T-cell (primary cell): ENCODE measurements around the gene INCENP. TPM values are rescaled to one million over a fixed set of nuclear protein-coding genes. Genes with fewer than 3 reads are reported as not detected.

Experiments used
- ATAC-seq, 4 experiments: fragments of 200-7000 bp in 3 of 4; fragments of 150-1000 bp in 1 of 4; cut with Tn5 transposase; replicated peaks in 1 of 4; 1 replicate in 3 of 4; 2 replicates in 1 of 4; pipeline ENCODE4 v1.10.0; 2021; ENCODE audit warnings: moderate library complexity in 3 of 4, mild to moderate bottlenecking in 2 of 4, moderate number of reproducible peaks in 1 of 4
- CTCF ChIA-PET, 2 donors: fragments of 300-600 bp; sonication (Branson Sonifier 250); formaldehyde crosslinking; loops; one replicate each; lab custom pipeline; 2022; ENCODE audit warnings: antibody characterized with exemption in 2 of 2; lab: Charles Lee
- POLR2A ChIA-PET, 2 donors: fragments of 300-600 bp; sonication (Branson Sonifier 250); formaldehyde crosslinking; loops; one replicate each; lab custom pipeline; 2022; ENCODE audit warnings: antibody characterized with exemption in 2 of 2; lab: Charles Lee
- DNase-seq, 35 experiments: peaks; one replicate each; pipeline versions ENCODE4 v3.0.0 to v3.0.0-alpha.2; 2013 to 2023
- H3K27ac ChIP-seq: one replicate; pipeline ENCODE4 v1.5.1; 2013; ENCODE audit warnings: low read length
- H3K27me3 ChIP-seq, 2 experiments: replicated peaks in 1 of 2; 1 replicate in 1 of 2; 2 replicates in 1 of 2; pipeline versions ENCODE4 v1.6.1 to v1.7.0; 2013; ENCODE audit warnings: low read length in 1 of 2, mixed read lengths in 1 of 2; ENCODE audit not compliant: control insufficient read depth in 2 of 2, insufficient read depth in 2 of 2; ENCODE audit errors: extremely low read depth in 1 of 2
- H3K36me3 ChIP-seq, 2 donors: 1 replicate in 1 of 2; 2 replicates in 1 of 2; pipeline versions ENCODE4 v1.6.1 to v1.7.0; 2013; ENCODE audit warnings: low read length in 1 of 2; ENCODE audit not compliant: control insufficient read depth in 2 of 2, insufficient read depth in 1 of 2; ENCODE audit errors: extremely low read depth in 1 of 2
- H3K4me1 ChIP-seq, 2 experiments: 1 replicate in 1 of 2; 2 replicates in 1 of 2; pipeline versions ENCODE4 v1.6.1 to v1.7.0; 2013; ENCODE audit warnings: low read length in 2 of 2, mixed read lengths in 1 of 2; ENCODE audit not compliant: insufficient read depth in 2 of 2, control insufficient read depth in 1 of 2; ENCODE audit errors: extremely low read depth in 1 of 2
- H3K4me3 ChIP-seq, 2 donors: 1 replicate in 1 of 2; 2 replicates in 1 of 2; pipeline versions ENCODE4 v1.5.1 to v1.7.0; 2013; ENCODE audit warnings: mild to moderate bottlenecking in 2 of 2, low read length in 1 of 2, moderate library complexity in 1 of 2; ENCODE audit not compliant: control insufficient read depth in 1 of 2; ENCODE audit errors: extremely low read depth in 1 of 2
- H3K9me3 ChIP-seq: 2 replicates; pipeline ENCODE4 v1.7.0; 2013
- H3K27ac Mint-ChIP-seq, 2 donors: one replicate each; pipeline ENCODE4 v1.8.0; 2020 to 2021; ENCODE audit warnings: mild to moderate bottlenecking in 2 of 2, mixed read lengths in 2 of 2
- H3K27me3 Mint-ChIP-seq, 2 donors: one replicate each; pipeline ENCODE4 v1.8.0; 2021 to 2022; ENCODE audit warnings: mixed read lengths in 2 of 2
- H3K36me3 Mint-ChIP-seq: one replicate; pipeline ENCODE4 v1.8.0; 2021; ENCODE audit warnings: mixed read lengths
- H3K4me1 Mint-ChIP-seq, 3 donors: one replicate each; pipeline ENCODE4 v1.8.0; 2020 to 2022; ENCODE audit warnings: mixed read lengths in 3 of 3, mild to moderate bottlenecking in 1 of 3
- H3K4me3 Mint-ChIP-seq, 3 donors: one replicate each; pipeline ENCODE4 v1.8.0; 2020 to 2022; ENCODE audit warnings: mild to moderate bottlenecking in 3 of 3, mixed read lengths in 3 of 3, moderate library complexity in 3 of 3
- H3K9me3 Mint-ChIP-seq, 3 donors: one replicate each; pipeline ENCODE4 v1.8.0; 2020 to 2022; ENCODE audit warnings: mixed read lengths in 3 of 3
- WGBS: methylation state at CpG from one replicate; pipeline ENCODE4 v1.1.5; 2013; ENCODE audit warnings: missing lambda C conversion rate; ENCODE audit not compliant: insufficient coverage; 5-methylcytosine and 5-hydroxymethylcytosine counted together
- total RNA-seq, 35 experiments: library from RNA in 6 of 35; stranded (reverse) in 6 of 35; fragments of 120-200 nt in 1 of 35; gene quantifications; one replicate each; pipeline versions ENCODE4 v1.2.1 to v1.2.4 and lab custom pipeline; 2013 to 2026

The INCENP gene
- total RNA-seq, 5 donors from 2014 or later (not counting 1 experiment from before 2014, with no cell fraction given): 20.7 to 31.4 (median 24.9) TPM

GRCh38 chr11:62153087-62153395, 29.2 kb downstream of the INCENP start:
- ChIA-PET POLR2A (interaction anchor here (0.6 kb wide), 2 partner anchors 11 to 146 kb away, joined by 3 to 4 read pairs; partner anchors contain the start of gene SCGB1D4 (in 1 of the 2)), CTCF (no interaction called here)
- DNase-seq (no peak), ATAC-seq (no peak)
- H3K36me3 Mint-ChIP-seq: peaks cover 33% of the 10 kb centered on the region
- Histone ChIP-seq H3K4me1 (no peaks in the 10 kb centered on the region), H3K27ac (no peak overlapping the region), H3K9me3 (no peaks in the 10 kb centered on the region), H3K27me3 (no peaks in the 10 kb centered on the region), H3K36me3 (peaks cover 19 to 38% of the 10 kb centered on the region in 2 donors), H3K4me3 (no peak overlapping the region)
- H3K27me3 Mint-ChIP-seq: no peaks in the 10 kb centered on the region
- no CpG with 5 or more reads among the region's 2 CpGs for WGBS
- H3K4me1 Mint-ChIP-seq: no peaks in the 10 kb centered on the region
- no peaks in the 10 kb centered on the region for H3K9me3 Mint-ChIP-seq
- H3K4me3 Mint-ChIP-seq: no peak overlapping the region
- no peak overlapping the region for H3K27ac Mint-ChIP-seq

DNA sequence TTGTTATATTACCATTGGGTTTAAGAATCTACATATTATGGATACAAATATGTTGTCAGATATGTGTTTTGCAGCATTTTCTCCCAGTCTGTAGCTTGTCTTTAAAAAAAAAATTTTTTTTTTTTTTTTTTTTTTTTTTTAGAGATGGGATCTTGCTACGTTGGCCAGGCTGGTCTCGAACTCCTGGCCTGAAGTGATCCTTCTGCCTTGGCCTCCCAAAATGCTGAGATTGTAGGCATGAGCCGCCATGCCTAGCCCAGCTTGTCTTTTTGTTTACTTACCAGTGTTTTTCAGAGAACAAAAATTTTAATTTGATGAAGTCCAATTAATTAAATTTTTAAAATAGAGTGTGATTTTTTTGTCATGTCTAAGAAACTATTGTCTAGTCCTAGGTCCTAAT, 29.8 kb downstream of the INCENP start:
- POLR2A ChIA-PET: interaction anchor here (0.6 kb wide), 2 partner anchors 10 to 145 kb away, joined by 3 to 4 read pairs; partner anchors contain the start of gene SCGB1D4 (in 1 of the 2)
- Mint-ChIP-seq H3K27me3 (no peaks in the 10 kb centered on the region), H3K27ac (no peak overlapping the region), H3K36me3 (peaks cover 32% of the 10 kb centered on the region), H3K9me3 (no peaks in the 10 kb centered on the region), H3K4me1 (no peaks in the 10 kb centered on the region), H3K4me3 (no peak overlapping the region)
- H3K4me1 ChIP-seq: no peaks in the 10 kb centered on the region
- H3K27me3 ChIP-seq: no peaks in the 10 kb centered on the region
- no peak overlapping the region for H3K4me3 ChIP-seq
- no peaks in the 10 kb centered on the region for H3K9me3 ChIP-seq
- DNase-seq: no peak
- WGBS: no CpG with 5 or more reads among the region's 3 CpGs
- no peak overlapping the region for H3K27ac ChIP-seq
- CTCF ChIA-PET: no interaction called here
- peaks cover 15 to 33% of the 10 kb centered on the region in 2 donors for H3K36me3 ChIP-seq
- no peak for ATAC-seq

- Mint-ChIP-seq H3K27ac (no peak overlapping the region), H3K4me1 (no peaks in the 10 kb centered on the region), H3K27me3 (peaks cover 25 to 37% of the 10 kb centered on the region in 2 donors), H3K9me3 (no peaks in the 10 kb centered on the region), H3K36me3 (peaks cover 7% of the 10 kb centered on the region), H3K4me3 (no peak overlapping the region)
- Histone ChIP-seq H3K36me3 (no peaks in the 10 kb centered on the region), H3K27me3 (no peaks in the 10 kb centered on the region), H3K4me3 (no peak overlapping the region), H3K9me3 (no peaks in the 10 kb centered on the region), H3K27ac (no peak overlapping the region), H3K4me1 (no peaks in the 10 kb centered on the region)
- WGBS: 94% methylated on average over 3 of the region's 6 CpGs
- no peak for DNase-seq
- no peak for ATAC-seq
- CTCF ChIA-PET: no interaction called here
- POLR2A ChIA-PET: no interaction called here
These were observed 33.8 kb downstream of the INCENP start for GRCh38 chr11:62157603-62158002.

- DNase-seq (no peak), ATAC-seq (no peak)
- H3K27ac ChIP-seq: no peak overlapping the region
- peaks cover 2 to 3% (median 3%) of the 10 kb centered on the region in 3 donors for H3K4me1 Mint-ChIP-seq
- no peaks in the 10 kb centered on the region for H3K9me3 Mint-ChIP-seq
- no peak overlapping the region for H3K27ac Mint-ChIP-seq
- no peaks in the 10 kb centered on the region for H3K36me3 Mint-ChIP-seq
- H3K9me3 ChIP-seq: no peaks in the 10 kb centered on the region
- ChIA-PET CTCF (no interaction called here), POLR2A (no interaction called here)
- 92% methylated on average over 7 of the region's 10 CpGs for WGBS
- H3K4me1 ChIP-seq: no peaks in the 10 kb centered on the region
- H3K4me3 ChIP-seq: no peak overlapping the region
- H3K36me3 ChIP-seq: no peaks in the 10 kb centered on the region
- H3K27me3 Mint-ChIP-seq: peaks cover 46 to 47% of the 10 kb centered on the region in 2 donors
- H3K27me3 ChIP-seq: peaks cover 0 to 37% of the 10 kb centered on the region in 2 experiments
- no peak overlapping the region for H3K4me3 Mint-ChIP-seq
These were observed 42.6 kb downstream of the INCENP start for GRCh38 chr11:62166371-62166770.

DNA sequence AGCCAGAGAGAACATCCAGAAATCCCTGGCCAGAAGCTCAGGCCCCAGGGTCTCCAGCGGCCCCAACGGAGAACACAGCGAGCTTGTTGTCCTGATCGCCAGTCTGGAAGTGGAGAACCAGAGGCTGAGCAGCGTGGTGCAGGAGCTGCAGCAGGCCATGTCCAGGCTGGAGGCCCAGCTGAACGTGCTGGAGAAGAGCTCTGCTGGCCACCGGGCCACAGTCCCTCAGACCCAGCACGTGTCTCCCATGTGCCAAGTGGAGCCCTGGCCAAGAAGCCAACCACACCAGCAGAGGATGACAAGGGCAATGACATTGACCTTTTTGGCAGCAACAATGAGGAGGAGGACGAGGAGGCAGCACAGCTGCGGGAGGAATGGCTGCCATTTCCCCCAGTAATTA, 45.6 kb downstream of the INCENP start:
- Histone ChIP-seq H3K4me3 (no peak overlapping the region), H3K27ac (no peak overlapping the region), H3K9me3 (no peaks in the 10 kb centered on the region), H3K4me1 (no peaks in the 10 kb centered on the region), H3K36me3 (no peaks in the 10 kb centered on the region), H3K27me3 (peaks cover 0 to 43% of the 10 kb centered on the region in 2 experiments)
- ChIA-PET POLR2A (no interaction called here), CTCF (no interaction called here)
- Mint-ChIP-seq H3K9me3 (no peaks in the 10 kb centered on the region), H3K27me3 (peaks cover 44 to 53% of the 10 kb centered on the region in 2 donors), H3K4me3 (no peak overlapping the region), H3K36me3 (no peaks in the 10 kb centered on the region), H3K27ac (no peak overlapping the region), H3K4me1 (peaks cover 4 to 5% (median 5%) of the 10 kb centered on the region in 3 donors)
- ATAC-seq: no peak
- DNase-seq: no peak
- WGBS: 76% methylated on average over 8 of the region's 10 CpGs

GRCh38 chr11:62169935-62170334, 46.1 kb downstream of the INCENP start:
- H3K9me3 Mint-ChIP-seq: no peaks in the 10 kb centered on the region
- ChIA-PET CTCF (interaction anchor here (0.5 kb wide), 2 partner anchors 57 to 267 kb away, joined by 3 to 4 read pairs; no protein-coding TSS in a partner anchor), POLR2A (no interaction called here)
- ATAC-seq: no peak
- H3K27me3 ChIP-seq: peaks cover 0 to 43% of the 10 kb centered on the region in 2 experiments
- no peaks in the 10 kb centered on the region for H3K36me3 ChIP-seq
- H3K4me3 ChIP-seq: no peak overlapping the region
- peaks cover 4 to 5% (median 5%) of the 10 kb centered on the region in 3 donors for H3K4me1 Mint-ChIP-seq
- no CpG with 5 or more reads among the region's 1 CpG for WGBS
- DNase-seq: no peak
- peaks cover 48 to 53% of the 10 kb centered on the region in 2 donors for H3K27me3 Mint-ChIP-seq
- H3K27ac Mint-ChIP-seq: no peak overlapping the region
- H3K36me3 Mint-ChIP-seq: no peaks in the 10 kb centered on the region
- H3K4me3 Mint-ChIP-seq: no peak overlapping the region
- no peaks in the 10 kb centered on the region for H3K9me3 ChIP-seq
- H3K27ac ChIP-seq: no peak overlapping the region
- H3K4me1 ChIP-seq: no peaks in the 10 kb centered on the region
